OCI-LY7 (cell line): ENCODE results near the gene ERC1. TPM values are rescaled to one million over a fixed set of nuclear protein-coding genes. Genes with fewer than 3 reads are reported as not detected.

Source experiments
- BruUV-seq: library from RNA; stranded (reverse); fragments of 400-500 nt; replicated peaks from 2 replicates; lab custom pipeline; 2021; lab: Mats Ljungman, UMichigan
- CTCF ChIA-PET: fragments of 300-600 bp; sonication (Branson Sonifier 250); formaldehyde crosslinking; loops from one replicate; lab custom pipeline; 2022; ENCODE audit warnings: antibody characterized with exemption; ENCODE audit not compliant: unreplicated experiment; lab: Charles Lee
- POLR2A ChIA-PET: fragments of 300-600 bp; sonication (Branson Sonifier 250); formaldehyde crosslinking; loops from one replicate; lab custom pipeline; 2022; ENCODE audit warnings: antibody characterized with exemption; lab: Charles Lee
- DNase-seq: peaks from one replicate; pipeline ENCODE4 v3.0.0-alpha.2; 2015; ENCODE audit warnings: low spot score
- H2AFZ ChIP-seq: fragments of 200-600 bp; sonication (generic), shearing (Covaris generic); 2 replicates; pipeline ENCODE4 v1.6.1; 2014; ENCODE audit warnings: mild to moderate bottlenecking, antibody characterized with exemption, low read length, moderate library complexity
- H3K27ac ChIP-seq: fragments of 200-600 bp; sonication (generic); 2 replicates; pipeline ENCODE4 v1.5.1; 2014; ENCODE audit warnings: mixed run types, low read depth, mild to moderate bottlenecking, moderate library complexity, low read length, inconsistent platforms; ENCODE audit not compliant: poor library complexity, severe bottlenecking
- H3K36me3 ChIP-seq: fragments of 200-600 bp; sonication (generic); 2 replicates; pipeline ENCODE4 v1.6.1; 2014; ENCODE audit warnings: mild to moderate bottlenecking, antibody characterized with exemption, low read length, moderate library complexity, mixed read lengths; ENCODE audit not compliant: insufficient read depth
- H3K4me1 ChIP-seq: fragments of 200-600 bp; sonication (generic); 2 replicates; pipeline ENCODE4 v1.5.1; 2014; ENCODE audit warnings: mild to moderate bottlenecking, low read length; ENCODE audit not compliant: insufficient read depth, poor library complexity, severe bottlenecking
- H3K4me2 ChIP-seq: fragments of 200-600 bp; sonication (generic); 2 replicates; pipeline ENCODE4 v1.6.1; 2014; ENCODE audit warnings: mild to moderate bottlenecking, low read length
- H3K4me3 ChIP-seq: fragments of 200-600 bp; sonication (generic); 2 replicates; pipeline ENCODE4 v1.5.1; 2014; ENCODE audit warnings: mild to moderate bottlenecking, low read depth, low read length; ENCODE audit not compliant: poor library complexity, severe bottlenecking
- H3K79me2 ChIP-seq: fragments of 200-600 bp; sonication (generic); 2 replicates; pipeline ENCODE4 v1.6.1; 2016; ENCODE audit warnings: low read depth, mild to moderate bottlenecking, low read length, moderate library complexity, mixed read lengths; ENCODE audit not compliant: insufficient read depth
- H3K9me2 ChIP-seq: fragments of 200-600 bp; sonication (generic); 2 replicates; pipeline ENCODE4 v1.6.1; 2016; ENCODE audit warnings: mild to moderate bottlenecking, low read length, mixed read lengths; ENCODE audit not compliant: insufficient read depth
- H3K9me3 ChIP-seq: fragments of 200-600 bp; sonication (generic); 2 replicates; pipeline ENCODE4 v1.6.1; 2014; ENCODE audit warnings: mild to moderate bottlenecking, mixed run types, low read length, mixed read lengths
- H4K20me1 ChIP-seq: fragments of 200-600 bp; sonication (generic); 2 replicates; pipeline ENCODE4 v1.6.1; 2014; ENCODE audit warnings: mild to moderate bottlenecking, antibody characterized with exemption, low read length, moderate library complexity, mixed read lengths; ENCODE audit not compliant: insufficient read depth
- CTCF ChIP-seq: fragments of 200-600 bp; sonication (generic); conservative IDR thresholded peaks from 2 replicates; pipeline ENCODE4 v1.5.1; 2014; ENCODE audit warnings: mild to moderate bottlenecking, antibody characterized with exemption, low read length, moderate library complexity, mixed read lengths
- EZH2phosphoT487 ChIP-seq: fragments of 200-600 bp; sonication (generic); IDR thresholded peaks from 2 replicates; pipeline ENCODE4 v1.6.1; 2018; ENCODE audit warnings: low read depth, borderline replicate concordance, mild to moderate bottlenecking, mixed run types, antibody characterized with exemption, low read length, moderate library complexity, mixed read lengths
- intact Hi-C: fragments of 100-400 bp; cut with micrococcal nuclease; formaldehyde crosslinking; loops from one replicate; pipeline ENCODE4 v1.10.0; 2022; ENCODE audit not compliant: unreplicated experiment
- total RNA-seq, 2 experiments: library from RNA; depleted of rRNA in 1 of 2; stranded (reverse); fragments of >200 nt in 1 of 2; shearing (Covaris generic) in 1 of 2; gene quantifications; 2 replicates each; pipeline ENCODE4 v1.2.3, GENCODE V29; 2014 to 2022

Gene ERC1
- total RNA-seq, 2 experiments from 2014 or later = 26.9 to 86.9 TPM

DNA sequence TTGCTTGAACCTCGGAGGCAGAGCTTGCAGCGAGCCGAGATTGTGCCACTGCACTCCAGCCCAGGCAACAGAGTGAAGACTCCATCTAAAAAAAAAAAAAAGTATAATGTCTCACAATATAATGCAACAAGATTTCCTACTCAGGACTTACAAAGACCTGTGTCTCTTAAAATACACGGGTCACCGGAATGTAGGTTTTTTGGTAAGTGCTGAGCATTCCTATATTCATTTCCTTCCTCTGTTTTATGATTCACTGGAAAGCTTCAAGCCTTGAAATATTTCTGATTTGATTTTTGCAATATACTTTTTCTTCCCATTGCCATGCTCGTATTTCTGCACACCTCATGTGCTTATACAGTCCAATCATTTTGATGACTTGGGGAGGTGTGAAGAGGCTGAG, 357.6 kb downstream of the ERC1 start:
- intact Hi-C loops = no loop called here
- ChIA-PET CTCF (no interaction called here), POLR2A (interaction anchor here (0.6 kb wide), 1 partner anchor 78 kb away, joined by 3 read pairs; no protein-coding TSS in a partner anchor)
- no peak overlapping the region for H3K4me3 ChIP-seq
- H3K4me2 ChIP-seq = no peak overlapping the region
- no peak for TF ChIP-seq EZH2phosphoT487
- no peak overlapping the region for H3K27ac ChIP-seq
- H4K20me1 ChIP-seq = no peaks in the 10 kb centered on the region
- DNase-seq = no peak
- no peaks in the 10 kb centered on the region for H3K9me2 ChIP-seq
- H2AFZ ChIP-seq = no peak overlapping the region
- no peaks in the 10 kb centered on the region for H3K79me2 ChIP-seq
- no peaks in the 10 kb centered on the region for H3K9me3 ChIP-seq
- peaks cover 4% of the 10 kb centered on the region; the same call in 1 of the 2 replicates for H3K36me3 ChIP-seq
- no TSS peak for BruUV-seq
- H3K4me1 ChIP-seq = no peaks in the 10 kb centered on the region

GRCh38 chr12:1350055-1350933, 359.3 kb downstream of the ERC1 start:
- Histone ChIP-seq H3K9me2 (no peaks in the 10 kb centered on the region), H3K4me1 (no peaks in the 10 kb centered on the region), H3K79me2 (no peaks in the 10 kb centered on the region), H3K27ac (no peak overlapping the region), H3K9me3 (no peaks in the 10 kb centered on the region), H3K36me3 (no peaks in the 10 kb centered on the region), H2AFZ (no peak overlapping the region), H3K4me3 (no peak overlapping the region), H4K20me1 (no peaks in the 10 kb centered on the region), H3K4me2 (no peak overlapping the region)
- BruUV-seq = no TSS peak
- POLR2A ChIA-PET = interaction anchor here (0.6 to 0.7 kb wide), 2 partner anchors 21 to 85 kb away, joined by 3 to 4 read pairs; no protein-coding TSS in a partner anchor
- intact Hi-C loops = no loop called here
- TF ChIP-seq EZH2phosphoT487 = no peak
- TF ChIP-seq CTCF = no peak
- CTCF ChIA-PET = interaction anchor here (0.6 kb wide), 1 partner anchor 708 kb away, joined by 3 read pairs; no protein-coding TSS in a partner anchor
- no peak for DNase-seq

- Histone ChIP-seq H3K9me2 (no peaks in the 10 kb centered on the region), H3K4me3 (no peak overlapping the region), H3K4me1 (no peaks in the 10 kb centered on the region), H4K20me1 (no peaks in the 10 kb centered on the region), H3K36me3 (no peaks in the 10 kb centered on the region), H3K79me2 (no peaks in the 10 kb centered on the region), H3K9me3 (no peaks in the 10 kb centered on the region), H3K4me2 (no peak overlapping the region), H3K27ac (no peak overlapping the region), H2AFZ (no peak overlapping the region)
- no peak for TF ChIP-seq CTCF
- no peak for TF ChIP-seq EZH2phosphoT487
- ChIA-PET CTCF (no interaction called here), POLR2A (no interaction called here)
- no TSS peak for BruUV-seq
- no peak for DNase-seq
- intact Hi-C loops = no loop called here
Measured at GRCh38 chr12:1350934-1351240, 359.9 kb downstream of the ERC1 start.
